HCT116 (cell line): ENCODE data around the gene ACAP2. TPM values are rescaled to one million over a fixed set of nuclear protein-coding genes. Genes with fewer than 3 reads are reported as not detected.

Experiments
- ATAC-seq: fragments of 200-7000 bp; cut with Tn5 transposase; 2 replicates; pipeline ENCODE4 v1.9.1; 2020; ENCODE audit warnings: mild to moderate bottlenecking, moderate library complexity
- BruUV-seq: library from RNA; stranded (reverse); fragments of 400-500 nt; replicated peaks from 2 replicates; lab custom pipeline; 2021; lab: Mats Ljungman, UMichigan
- CTCF ChIA-PET: fragments of 300-600 bp; sonication (Branson Sonifier 250); formaldehyde crosslinking; loops from one replicate; lab custom pipeline; 2021; ENCODE audit warnings: antibody characterized with exemption; lab: Charles Lee
- POLR2A ChIA-PET: fragments of 300-600, 350-600 bp; sonication (Branson Sonifier 250); formaldehyde crosslinking; loops from one replicate; lab custom pipeline; 2021; ENCODE audit warnings: antibody characterized with exemption; lab: Charles Lee
- RAD21 ChIA-PET, 2 experiments: fragments of 300-600 bp; sonication (Branson Sonifier 250); formaldehyde crosslinking; loops; one replicate each; lab custom pipeline; 2023; ENCODE audit warnings: low total read pairs in 2 of 2; ENCODE audit not compliant: uncharacterized antibody in 2 of 2, unreplicated experiment in 2 of 2, low non-redundant PET in 1 of 2; lab: Charles Lee
- DNase-seq: peaks from one replicate; pipeline ENCODE4 v3.0.0-alpha.2; 2010; ENCODE audit warnings: low read depth, low spot score
- H2AFZ ChIP-seq: fragments of 200-600 bp; shearing (Covaris generic), sonication (generic); 2 replicates; pipeline ENCODE4 v1.6.1; 2017; ENCODE audit warnings: low read depth, mixed run types, mixed read lengths, antibody characterized with exemption, low read length; ENCODE audit not compliant: poor library complexity, severe bottlenecking
- H3K27ac ChIP-seq: 2 replicates; pipeline ENCODE4 v1.5.1; 2012; ENCODE audit warnings: low read depth, low read length
- H3K27me3 ChIP-seq: fragments of 200-600 bp; sonication (generic); 2 replicates; pipeline ENCODE4 v1.6.1; 2016; ENCODE audit warnings: mixed run types, low read length, mixed read lengths; ENCODE audit not compliant: insufficient read depth
- H3K36me3 ChIP-seq, 2 experiments: fragments of 200-500 bp in 1 of 2; fragments of 200-600 bp in 1 of 2; sonication (Bioruptor generic) in 1 of 2; sonication (generic) in 1 of 2; 2 replicates each; pipeline versions ENCODE4 v1.5.1 to v1.6.1; 2014 to 2016; ENCODE audit warnings: low read length in 2 of 2, inconsistent platforms in 1 of 2, mixed read lengths in 1 of 2, mixed run types in 1 of 2; ENCODE audit not compliant: insufficient read depth in 2 of 2, control insufficient read depth in 1 of 2
- H3K4me1 ChIP-seq, 2 experiments: fragments of 200-600 bp in 1 of 2; sonication (generic) in 1 of 2; 2 replicates each; pipeline versions ENCODE4 v1.5.1 to v1.6.1; 2012 to 2017; ENCODE audit warnings: low read length in 2 of 2, inconsistent platforms in 1 of 2, mild to moderate bottlenecking in 1 of 2, mixed read lengths in 1 of 2, mixed run types in 1 of 2, moderate library complexity in 1 of 2; ENCODE audit not compliant: insufficient read depth in 2 of 2, control insufficient read depth in 1 of 2
- H3K4me2 ChIP-seq: fragments of 200-600 bp; sonication (generic); 2 replicates; pipeline ENCODE4 v1.6.1; 2017; ENCODE audit warnings: mixed run types, low read length, mixed read lengths
- H3K4me3 ChIP-seq, 2 experiments: fragments of 200-600 bp in 1 of 2; sonication (generic) in 1 of 2; replicated peaks in 1 of 2; 2 replicates each; pipeline ENCODE4 v1.5.1; 2011 to 2016; ENCODE audit warnings: low read length in 2 of 2, control low read depth in 1 of 2, low read depth in 1 of 2, mild to moderate bottlenecking in 1 of 2, mixed read lengths in 1 of 2, mixed run types in 1 of 2
- H3K79me2 ChIP-seq: fragments of 200-600 bp; sonication (generic); 2 replicates; pipeline ENCODE4 v1.6.1; 2017; ENCODE audit warnings: mild to moderate bottlenecking, mixed run types, low read length, moderate library complexity, mixed read lengths; ENCODE audit not compliant: insufficient read depth
- H3K9ac ChIP-seq: fragments of 200-600 bp; sonication (generic); 2 replicates; pipeline ENCODE4 v1.6.1; 2016; ENCODE audit warnings: low read length, mixed read lengths
- H3K9me2 ChIP-seq: fragments of 200-600 bp; sonication (generic), shearing (Covaris generic); 2 replicates; pipeline ENCODE4 v1.6.1; 2017; ENCODE audit warnings: mixed run types, mild to moderate bottlenecking, moderate library complexity; ENCODE audit not compliant: insufficient read depth
- H3K9me3 ChIP-seq, 2 experiments: fragments of 200-500 bp in 1 of 2; fragments of 200-600 bp in 1 of 2; sonication (Bioruptor generic) in 1 of 2; sonication (generic) in 1 of 2; 2 replicates each; pipeline ENCODE4 v1.6.1; 2014 to 2017; ENCODE audit warnings: low read length in 2 of 2, mixed read lengths in 2 of 2, inconsistent platforms in 1 of 2, low read depth in 1 of 2, mild to moderate bottlenecking in 1 of 2, mixed run types in 1 of 2, moderate library complexity in 1 of 2; ENCODE audit not compliant: control insufficient read depth in 1 of 2, insufficient read depth in 1 of 2
- H4K20me1 ChIP-seq: fragments of 200-600 bp; sonication (generic), shearing (Covaris generic); 2 replicates; pipeline ENCODE4 v1.6.1; 2017; ENCODE audit warnings: mixed run types, mild to moderate bottlenecking, moderate library complexity; ENCODE audit not compliant: insufficient read depth
- EGR1 ChIP-seq: IDR thresholded peaks from 2 replicates; pipeline ENCODE4 v1.6.1; 2012; ENCODE audit warnings: low read depth
- EZH2 ChIP-seq: fragments of 200-600 bp; sonication (generic); IDR thresholded peaks from 2 replicates; pipeline ENCODE4 v1.6.1; 2017; ENCODE audit warnings: antibody characterized with exemption, mixed run types
- EZH2phosphoT487 ChIP-seq: fragments of 200-600 bp; IDR thresholded peaks from 2 replicates; pipeline ENCODE4 v1.6.1; 2018; ENCODE audit warnings: antibody characterized with exemption, borderline replicate concordance
- FOSL1 ChIP-seq: IDR thresholded peaks from 2 replicates; pipeline ENCODE4 v1.6.1; 2012; ENCODE audit warnings: low read depth
- JUND ChIP-seq: IDR thresholded peaks from 2 replicates; pipeline ENCODE4 v1.6.1; 2012
- POLR2AphosphoS5 ChIP-seq: IDR thresholded peaks from 2 replicates; pipeline ENCODE4 v1.6.1; 2011; ENCODE audit warnings: mild to moderate bottlenecking, low read depth, low read length, moderate library complexity
- RAD21 ChIP-seq: IDR thresholded peaks from 2 replicates; pipeline ENCODE4 v1.6.1; 2012; ENCODE audit warnings: low read depth, mild to moderate bottlenecking
- SP1 ChIP-seq: IDR thresholded peaks from 2 replicates; pipeline ENCODE4 v1.6.1; 2012; ENCODE audit warnings: low read depth
- SRF ChIP-seq: IDR thresholded peaks from 2 replicates; pipeline ENCODE4 v1.6.1; 2012; ENCODE audit warnings: low read depth
- TCF7L2 ChIP-seq: IDR thresholded peaks from 2 replicates; pipeline ENCODE4 v1.7.0; 2011; ENCODE audit warnings: borderline replicate concordance, inconsistent platforms; ENCODE audit not compliant: insufficient read depth, insufficient read length; ENCODE audit errors: extremely low read depth
- YY1 ChIP-seq: IDR thresholded peaks from 2 replicates; pipeline ENCODE4 v1.6.1; 2011; ENCODE audit warnings: low read length, low read depth, moderate library complexity, mild to moderate bottlenecking; ENCODE audit not compliant: insufficient replicate concordance; ENCODE audit errors: extremely low read depth
- ZNF274 ChIP-seq: fragments of 200-500 bp; sonication (Bioruptor generic); IDR thresholded peaks from 2 replicates; pipeline ENCODE4 v1.6.1; 2014; ENCODE audit warnings: mild to moderate bottlenecking, low read depth, low read length, inconsistent platforms
- intact Hi-C: fragments of 100-400 bp; cut with micrococcal nuclease; formaldehyde crosslinking; loops from 2 replicates; pipeline ENCODE4 v1.10.0; 2022
- total RNA-seq: library from RNA; stranded (reverse); gene quantifications from one replicate; pipeline ENCODE4 v1.2.1, GENCODE V29; 2021; ENCODE audit not compliant: unreplicated experiment
- TF ChIP-seq, protein P1 (sequence below), 3 experiments: fragments of 200-600 bp in 1 of 3; sonication (generic) in 1 of 3; IDR thresholded peaks in 2 of 3; conservative IDR thresholded peaks in 1 of 3; 2 replicates each; pipeline ENCODE4 v1.5.1; 2012 to 2017; ENCODE audit warnings: low read depth in 2 of 3, low read length in 2 of 3, antibody characterized with exemption in 1 of 3, borderline replicate concordance in 1 of 3, control low read depth in 1 of 3, mild to moderate bottlenecking in 1 of 3, mixed read lengths in 1 of 3, mixed run types in 1 of 3, moderate library complexity in 1 of 3; ENCODE audit not compliant: insufficient read depth in 1 of 3

ACAP2 gene
- total RNA-seq, 1 experiment from 2014 or later: 43.0 TPM

DNA sequence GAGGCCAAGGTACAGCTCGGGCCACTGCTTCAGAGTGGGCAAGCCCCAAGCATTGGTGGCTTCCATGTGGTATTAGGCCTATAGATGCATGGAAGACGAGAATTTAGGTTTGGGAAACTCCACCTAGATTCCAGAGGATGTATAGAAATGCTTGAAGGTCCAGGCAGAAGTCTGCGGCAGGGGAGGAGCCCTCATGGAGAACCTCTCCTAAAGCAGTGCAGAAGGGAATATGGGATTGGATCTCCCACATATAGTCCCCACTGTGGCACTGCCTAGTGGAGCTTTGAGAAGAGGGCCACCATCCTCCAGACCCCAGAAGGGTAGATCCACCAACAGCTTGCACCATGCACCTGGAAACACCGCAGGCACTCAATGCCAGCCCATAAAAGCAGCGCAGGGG is 123.8 kb downstream of the ACAP2 start:
- Histone ChIP-seq H3K36me3 (peaks cover 0 to 9% of the 10 kb centered on the region in 2 experiments; a peak in 1 of 4 replicates), H2AFZ (no peak overlapping the region), H3K27me3 (no peaks in the 10 kb centered on the region), H3K9me3 (peaks cover 4 to 9% of the 10 kb centered on the region in 2 experiments; a peak in 2 of 4 replicates), H3K4me1 (no peaks in the 10 kb centered on the region), H3K9me2 (no peaks in the 10 kb centered on the region; the same call in 1 of the 2 replicates), H3K4me2 (no peak overlapping the region), H3K4me3 (no peak overlapping the region), H3K79me2 (no peaks in the 10 kb centered on the region), H3K27ac (no peak overlapping the region), H4K20me1 (no peaks in the 10 kb centered on the region), H3K9ac (no peak overlapping the region)
- no peak for TF ChIP-seq ZNF274
- TF ChIP-seq, protein P1, sequence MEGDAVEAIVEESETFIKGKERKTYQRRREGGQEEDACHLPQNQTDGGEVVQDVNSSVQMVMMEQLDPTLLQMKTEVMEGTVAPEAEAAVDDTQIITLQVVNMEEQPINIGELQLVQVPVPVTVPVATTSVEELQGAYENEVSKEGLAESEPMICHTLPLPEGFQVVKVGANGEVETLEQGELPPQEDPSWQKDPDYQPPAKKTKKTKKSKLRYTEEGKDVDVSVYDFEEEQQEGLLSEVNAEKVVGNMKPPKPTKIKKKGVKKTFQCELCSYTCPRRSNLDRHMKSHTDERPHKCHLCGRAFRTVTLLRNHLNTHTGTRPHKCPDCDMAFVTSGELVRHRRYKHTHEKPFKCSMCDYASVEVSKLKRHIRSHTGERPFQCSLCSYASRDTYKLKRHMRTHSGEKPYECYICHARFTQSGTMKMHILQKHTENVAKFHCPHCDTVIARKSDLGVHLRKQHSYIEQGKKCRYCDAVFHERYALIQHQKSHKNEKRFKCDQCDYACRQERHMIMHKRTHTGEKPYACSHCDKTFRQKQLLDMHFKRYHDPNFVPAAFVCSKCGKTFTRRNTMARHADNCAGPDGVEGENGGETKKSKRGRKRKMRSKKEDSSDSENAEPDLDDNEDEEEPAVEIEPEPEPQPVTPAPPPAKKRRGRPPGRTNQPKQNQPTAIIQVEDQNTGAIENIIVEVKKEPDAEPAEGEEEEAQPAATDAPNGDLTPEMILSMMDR (IDR thresholded peaks at IDR 0.05 in 2 of 3, conservative IDR thresholded peaks at IDR 0.05 in 1 of 3; ENCODE audit: borderline replicate concordance in 1 of 3, insufficient read depth in 1 of 3, low read depth in 2 of 3, low read length in 2 of 3): no peak
- DNase-seq (no peak), ATAC-seq (no peak)
- intact Hi-C loops: no loop called here
- ChIA-PET CTCF (no interaction called here), POLR2A (no interaction called here), RAD21 (no interaction called here)
- no TSS peak for BruUV-seq

DNA sequence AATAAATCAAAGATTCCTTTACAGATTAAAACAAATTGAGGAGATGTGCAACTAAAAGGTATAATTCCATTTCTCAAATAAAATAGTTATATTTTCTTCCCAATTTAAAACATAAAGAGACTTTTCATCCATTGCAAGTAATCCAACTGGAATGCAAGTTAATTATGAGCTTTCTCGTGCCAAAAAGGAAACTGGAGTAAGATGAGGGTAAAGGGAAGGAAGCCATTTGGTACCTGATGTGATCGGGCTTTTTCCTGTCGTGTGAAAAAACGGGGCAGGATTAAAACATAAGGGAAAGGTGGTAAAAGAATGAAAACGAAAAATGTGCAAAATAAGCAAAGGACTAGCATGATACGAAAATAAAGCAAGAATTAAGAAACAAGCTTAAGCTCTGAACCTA is 130.1 kb downstream of the ACAP2 start:
- no peaks in the 10 kb centered on the region for H3K27me3 ChIP-seq
- ATAC-seq (no peak), DNase-seq (no peak)
- H2AFZ ChIP-seq: no peak overlapping the region
- RAD21 ChIA-PET: no interaction called here
- no peak overlapping the region for H3K4me3 ChIP-seq
- H3K4me2 ChIP-seq: no peak overlapping the region
- no peaks in the 10 kb centered on the region; the same call in 1 of the 2 replicates for H4K20me1 ChIP-seq
- no peaks in the 10 kb centered on the region for H3K9me3 ChIP-seq
- CTCF ChIA-PET: no interaction called here
- H3K79me2 ChIP-seq: no peaks in the 10 kb centered on the region
- no peaks in the 10 kb centered on the region for H3K36me3 ChIP-seq
- no peaks in the 10 kb centered on the region for H3K9me2 ChIP-seq
- POLR2A ChIA-PET: no interaction called here
- intact Hi-C loops: no loop called here
- H3K9ac ChIP-seq: no peak overlapping the region
- H3K4me1 ChIP-seq: 0 out of 4 replicates have a peak, but pooled peaks cover 0 to 3% of the 10 kb centered on the region in 2 experiments
- H3K27ac ChIP-seq: no peak overlapping the region
- no TSS peak for BruUV-seq
- TF ChIP-seq EZH2phosphoT487: no peak
- no peak for TF ChIP-seq YY1
- no peak for TF ChIP-seq POLR2AphosphoS5
- no peak for TF ChIP-seq SP1
- TF ChIP-seq, protein P1 (IDR thresholded peaks at IDR 0.05 in 2 of 3, conservative IDR thresholded peaks at IDR 0.05 in 1 of 3; ENCODE audit: borderline replicate concordance in 1 of 3, insufficient read depth in 1 of 3, low read depth in 2 of 3, low read length in 2 of 3): no peak
- no peak for TF ChIP-seq JUND
- no peak for TF ChIP-seq EZH2
- TF ChIP-seq RAD21: no peak
- no peak for TF ChIP-seq SRF
- no peak for TF ChIP-seq ZNF274
- no peak for TF ChIP-seq EGR1
- no peak for TF ChIP-seq FOSL1
- TF ChIP-seq TCF7L2: no peak
